HepG2 (cell line): ENCODE data around the gene DMBT1. TPM values are rescaled to one million over a fixed set of nuclear protein-coding genes. Genes with fewer than 3 reads are reported as not detected.

Source experiments
- ATAC-seq: fragments of 200-7000 bp; cut with Tn5 transposase; 3 replicates; pipeline ENCODE4 v1.9.1; 2020; ENCODE audit warnings: mild to moderate bottlenecking, moderate library complexity
- BruUV-seq: library from RNA; stranded (reverse); fragments of 400-500 nt; replicated peaks from 2 replicates; lab custom pipeline; 2021; lab: Mats Ljungman, UMichigan
- CTCF ChIA-PET: fragments of 300-600 bp; formaldehyde crosslinking; extraction: SDS; loops from one replicate; lab custom pipeline; 2021; ENCODE audit warnings: low total read pairs, inconsistent platforms, low intra/inter-chr PET ratio; lab: Yijun Ruan, JAX
- POLR2A ChIA-PET: fragments of 350-600 bp; sonication (Branson Sonifier 250); formaldehyde crosslinking; loops from one replicate; lab custom pipeline; 2020; ENCODE audit warnings: antibody characterized with exemption, inconsistent platforms; lab: Yijun Ruan, JAX
- DNase-seq: peaks from one replicate; pipeline ENCODE4 v3.0.0-alpha.2; 2015; ENCODE audit warnings: low spot score
- FAIRE-seq: peaks from 3 replicates; lab custom pipeline; 2011; peaks lifted over from hg19 to GRCh38; lab: Jason Lieb, UNC
- H2AFZ ChIP-seq: one replicate; pipeline ENCODE4 v1.6.1; 2011; ENCODE audit warnings: low read length, inconsistent platforms
- H3K27ac ChIP-seq: fragments of 300-600 bp; 3 replicates; pipeline ENCODE4 v1.8.0; 2011; ENCODE audit warnings: mixed run types, mild to moderate bottlenecking, mixed read lengths, low read length, inconsistent platforms; ENCODE audit not compliant: insufficient read depth; ENCODE audit errors: extremely low read length
- H3K27me3 ChIP-seq, 2 experiments: fragments of 200-600 bp in 1 of 2; 2 replicates in 1 of 2; 3 replicates in 1 of 2; pipeline versions ENCODE4 v1.6.0 to v1.8.0; 2011; ENCODE audit warnings: low read length in 2 of 2, mild to moderate bottlenecking in 2 of 2, moderate library complexity in 2 of 2, inconsistent platforms in 1 of 2; ENCODE audit not compliant: insufficient read depth in 2 of 2, control insufficient read depth in 1 of 2
- H3K36me3 ChIP-seq, 2 experiments: fragments of 200-600 bp in 1 of 2; replicated peaks in 1 of 2; 2 replicates in 1 of 2; 3 replicates in 1 of 2; pipeline versions ENCODE4 v1.5.1 to v1.8.0; 2011; ENCODE audit warnings: low read length in 2 of 2, inconsistent platforms in 1 of 2; ENCODE audit not compliant: insufficient read depth in 2 of 2, control insufficient read depth in 1 of 2
- H3K4me1 ChIP-seq: 2 replicates; pipeline ENCODE4 v1.5.1; 2012; ENCODE audit warnings: low read length, inconsistent platforms; ENCODE audit not compliant: insufficient read depth
- H3K4me2 ChIP-seq: 2 replicates; pipeline ENCODE4 v1.6.0; 2011; ENCODE audit warnings: low read depth, low read length, inconsistent platforms
- H3K4me3 ChIP-seq, 3 experiments: fragments of 200-600 bp in 1 of 3; sonication (generic), shearing (Covaris generic) in 1 of 3; replicated peaks in 1 of 3; 2 replicates each; pipeline ENCODE4 v1.5.1; 2011 to 2016; ENCODE audit warnings: low read length in 3 of 3, inconsistent platforms in 2 of 3, low read depth in 2 of 3, mild to moderate bottlenecking in 2 of 3, control low read depth in 1 of 3, mixed read lengths in 1 of 3; ENCODE audit not compliant: insufficient read depth in 1 of 3
- H3K79me2 ChIP-seq: one replicate; pipeline ENCODE4 v1.6.1; 2011; ENCODE audit warnings: low read length, inconsistent platforms; ENCODE audit not compliant: insufficient read depth
- H3K9ac ChIP-seq: 2 replicates; pipeline ENCODE4 v1.6.0; 2011; ENCODE audit warnings: mild to moderate bottlenecking, low read depth, low read length, inconsistent platforms; ENCODE audit not compliant: insufficient read depth
- H3K9me3 ChIP-seq: 2 replicates; pipeline ENCODE4 v1.5.1; 2012; ENCODE audit warnings: mild to moderate bottlenecking, low read length
- H4K20me1 ChIP-seq: 2 replicates; pipeline ENCODE4 v1.6.0; 2011; ENCODE audit warnings: inconsistent platforms, mild to moderate bottlenecking, low read length, moderate library complexity; ENCODE audit not compliant: insufficient read depth
- HIVEP1 ChIP-seq: sonication (generic); formaldehyde crosslinking; IDR thresholded peaks from 2 replicates; pipeline ENCODE4 v1.4.0; 2020; ENCODE audit warnings: mild to moderate bottlenecking, missing genetic modification reagents
- HNRNPK ChIP-seq: fragments of 200-400 bp; formaldehyde crosslinking; IDR thresholded peaks from 2 replicates; pipeline ENCODE4 v1.6.1; 2018; ENCODE audit warnings: low read length, low read depth, moderate library complexity, mild to moderate bottlenecking; ENCODE audit not compliant: poor library complexity, severe bottlenecking
- MED1 ChIP-seq: sonication (generic); formaldehyde crosslinking; IDR thresholded peaks from 2 replicates; pipeline ENCODE4 v1.4.0; 2020; ENCODE audit warnings: missing genetic modification reagents
- PPARG ChIP-seq: conservative IDR thresholded peaks from 2 replicates; pipeline ENCODE4 v1.6.1; 2016; ENCODE audit warnings: missing biosample characterization, missing genetic modification reagents
- PRPF4 ChIP-seq: fragments of 200-400 bp; formaldehyde crosslinking; IDR thresholded peaks from 2 replicates; pipeline ENCODE4 v1.6.1; 2016; ENCODE audit warnings: low read length, low read depth; ENCODE audit not compliant: poor library complexity, severe bottlenecking
- RORA ChIP-seq: sonication (generic); formaldehyde crosslinking; IDR thresholded peaks from 2 replicates; pipeline ENCODE4 v1.5.0; 2020; ENCODE audit warnings: mild to moderate bottlenecking, missing genetic modification reagents, moderate library complexity
- ZBTB37 ChIP-seq: sonication (generic); formaldehyde crosslinking; IDR thresholded peaks from 2 replicates; pipeline ENCODE4 v1.4.0; 2020; ENCODE audit warnings: mild to moderate bottlenecking, missing genetic modification reagents
- ZNF430 ChIP-seq: sonication (generic); formaldehyde crosslinking; IDR thresholded peaks from 2 replicates; pipeline ENCODE4 v1.9.0; 2021; ENCODE audit warnings: mild to moderate bottlenecking, missing genetic modification reagents
- WGBS: methylation state at CpG from one replicate; pipeline ENCODE4 v1.1.6; 2017; ENCODE audit warnings: low lambda C conversion rate; 5-methylcytosine and 5-hydroxymethylcytosine counted together
- in situ Hi-C: cut with HindIII; loops from 2 replicates; pipeline ENCODE4 v1.10.0; 2017; ENCODE audit warnings: low pct_unique_long_range_greater_than_20kb; ENCODE audit not compliant: extremely low pct_ligation_motif_present
- intact Hi-C: fragments of 100-400 bp; cut with micrococcal nuclease; formaldehyde crosslinking; loops from one replicate; pipeline ENCODE4 v1.10.0; 2022; ENCODE audit not compliant: unreplicated experiment
- polyA plus RNA-seq, 8 experiments: library from polyadenylated mRNA; depleted of rRNA in 3 of 8; stranded (reverse) in 7 of 8; unstranded in 1 of 8; fragments of >200 nt; fragmentation: Illumina TruSeq in 4 of 8; extraction: Trizol in 4 of 8; gene quantifications; 2 replicates each; pipeline versions ENCODE4 v1.2.1 to v1.2.3, GENCODE V29; 2011 to 2016; ENCODE audit warnings: low read depth in 4 of 8, missing spikeins in 1 of 8, mixed read lengths in 1 of 8; ENCODE audit not compliant: insufficient read depth in 1 of 8
- total RNA-seq, 5 experiments: library from RNA; depleted of rRNA; stranded (reverse); fragments of >200 nt; fragmentation: Illumina TruSeq; extraction: Trizol; gene quantifications; 2 replicates each; pipeline ENCODE4 v1.2.3, GENCODE V29; 2016; ENCODE audit warnings: low read depth in 1 of 5
- TF ChIP-seq, protein P1 (sequence below): sonication (generic); formaldehyde crosslinking; IDR thresholded peaks from 2 replicates; pipeline ENCODE4 v1.4.0; 2020; ENCODE audit warnings: mild to moderate bottlenecking, missing genetic modification reagents
- TF ChIP-seq, protein P2 (sequence below): sonication (generic); formaldehyde crosslinking; IDR thresholded peaks from 2 replicates; pipeline ENCODE4 v1.5.1; 2020; ENCODE audit warnings: mild to moderate bottlenecking, moderate library complexity, missing genetic modification reagents
- TF ChIP-seq, protein P3 (sequence below): IDR thresholded peaks from 2 replicates; pipeline ENCODE4 v1.6.1; 2016; ENCODE audit warnings: low read depth, missing genetic modification reagents, missing compliant biosample characterization
- TF ChIP-seq, protein P4 (sequence below): sonication (generic); formaldehyde crosslinking; IDR thresholded peaks from 2 replicates; pipeline ENCODE4 v1.4.0; 2020; ENCODE audit warnings: missing genetic modification reagents, borderline replicate concordance

The DMBT1 gene
- total and polyA plus RNA-seq, 2 of the 13 experiments (the other 11 are each of a cell fraction or from before 2014, with no cell fraction given): not detected

DNA sequence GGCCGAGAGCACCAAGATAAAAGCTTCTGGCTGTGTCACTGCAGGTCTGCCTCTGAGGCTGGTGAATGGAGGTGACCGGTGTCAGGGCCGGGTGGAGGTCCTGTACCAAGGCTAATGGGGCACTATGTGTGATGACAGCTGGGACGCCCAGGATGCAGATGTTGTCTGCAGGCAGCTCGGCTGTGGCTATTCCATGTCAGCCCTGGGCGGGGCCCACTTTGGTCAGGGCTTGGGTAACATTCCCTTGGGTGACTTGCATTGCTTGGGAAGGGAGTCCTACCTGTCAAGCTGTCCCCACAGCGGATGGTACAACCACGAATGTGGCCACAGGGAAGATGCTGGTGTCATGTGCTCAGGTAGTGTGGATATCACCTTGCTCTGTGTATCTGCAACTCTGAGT lies 8.0 kb downstream of the DMBT1 start:
- Histone ChIP-seq H3K4me2 (no peak overlapping the region), H3K27me3 (no peaks in the 10 kb centered on the region; a peak in 3 of 5 replicates), H2AFZ (no peak overlapping the region), H3K9ac (no peak overlapping the region), H3K4me1 (no peaks in the 10 kb centered on the region), H4K20me1 (no peaks in the 10 kb centered on the region), H3K36me3 (no peaks in the 10 kb centered on the region), H3K4me3 (no peak overlapping the region), H3K79me2 (no peaks in the 10 kb centered on the region), H3K27ac (no peak overlapping the region), H3K9me3 (no peaks in the 10 kb centered on the region)
- no TSS peak for BruUV-seq
- FAIRE-seq: no peak
- CTCF ChIA-PET: no interaction called here
- intact Hi-C loops: loop anchor here (5.0 to 10.0 kb wide), 2 partner anchors 124 to 271 kb away; no protein-coding TSS in a partner anchor
- no peak for DNase-seq
- in situ Hi-C loops: loop anchor here (5.0 kb wide), 1 partner anchor 286 kb away; no protein-coding TSS in a partner anchor
- 16% methylated on average over 4 of the region's 8 CpGs for WGBS
- POLR2A ChIA-PET: no interaction called here
- TF ChIP-seq RORA (CRISPR knock-in tag) (no peak), HNRNPK (no peak), PPARG (CRISPR knock-in tag) (no peak), ZNF430 (CRISPR knock-in tag) (no peak), HIVEP1 (CRISPR knock-in tag) (no peak), MED1 (CRISPR knock-in tag) (no peak), ZBTB37 (no peak), PRPF4 (no peak)
- TF ChIP-seq, protein P1, sequence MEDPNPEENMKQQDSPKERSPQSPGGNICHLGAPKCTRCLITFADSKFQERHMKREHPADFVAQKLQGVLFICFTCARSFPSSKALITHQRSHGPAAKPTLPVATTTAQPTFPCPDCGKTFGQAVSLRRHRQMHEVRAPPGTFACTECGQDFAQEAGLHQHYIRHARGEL (CRISPR knock-in tag): no peak
- TF ChIP-seq, protein P2, sequence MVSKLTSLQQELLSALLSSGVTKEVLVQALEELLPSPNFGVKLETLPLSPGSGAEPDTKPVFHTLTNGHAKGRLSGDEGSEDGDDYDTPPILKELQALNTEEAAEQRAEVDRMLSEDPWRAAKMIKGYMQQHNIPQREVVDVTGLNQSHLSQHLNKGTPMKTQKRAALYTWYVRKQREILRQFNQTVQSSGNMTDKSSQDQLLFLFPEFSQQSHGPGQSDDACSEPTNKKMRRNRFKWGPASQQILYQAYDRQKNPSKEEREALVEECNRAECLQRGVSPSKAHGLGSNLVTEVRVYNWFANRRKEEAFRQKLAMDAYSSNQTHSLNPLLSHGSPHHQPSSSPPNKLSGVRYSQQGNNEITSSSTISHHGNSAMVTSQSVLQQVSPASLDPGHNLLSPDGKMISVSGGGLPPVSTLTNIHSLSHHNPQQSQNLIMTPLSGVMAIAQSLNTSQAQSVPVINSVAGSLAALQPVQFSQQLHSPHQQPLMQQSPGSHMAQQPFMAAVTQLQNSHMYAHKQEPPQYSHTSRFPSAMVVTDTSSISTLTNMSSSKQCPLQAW (CRISPR knock-in tag): no peak
- TF ChIP-seq, protein P3, sequence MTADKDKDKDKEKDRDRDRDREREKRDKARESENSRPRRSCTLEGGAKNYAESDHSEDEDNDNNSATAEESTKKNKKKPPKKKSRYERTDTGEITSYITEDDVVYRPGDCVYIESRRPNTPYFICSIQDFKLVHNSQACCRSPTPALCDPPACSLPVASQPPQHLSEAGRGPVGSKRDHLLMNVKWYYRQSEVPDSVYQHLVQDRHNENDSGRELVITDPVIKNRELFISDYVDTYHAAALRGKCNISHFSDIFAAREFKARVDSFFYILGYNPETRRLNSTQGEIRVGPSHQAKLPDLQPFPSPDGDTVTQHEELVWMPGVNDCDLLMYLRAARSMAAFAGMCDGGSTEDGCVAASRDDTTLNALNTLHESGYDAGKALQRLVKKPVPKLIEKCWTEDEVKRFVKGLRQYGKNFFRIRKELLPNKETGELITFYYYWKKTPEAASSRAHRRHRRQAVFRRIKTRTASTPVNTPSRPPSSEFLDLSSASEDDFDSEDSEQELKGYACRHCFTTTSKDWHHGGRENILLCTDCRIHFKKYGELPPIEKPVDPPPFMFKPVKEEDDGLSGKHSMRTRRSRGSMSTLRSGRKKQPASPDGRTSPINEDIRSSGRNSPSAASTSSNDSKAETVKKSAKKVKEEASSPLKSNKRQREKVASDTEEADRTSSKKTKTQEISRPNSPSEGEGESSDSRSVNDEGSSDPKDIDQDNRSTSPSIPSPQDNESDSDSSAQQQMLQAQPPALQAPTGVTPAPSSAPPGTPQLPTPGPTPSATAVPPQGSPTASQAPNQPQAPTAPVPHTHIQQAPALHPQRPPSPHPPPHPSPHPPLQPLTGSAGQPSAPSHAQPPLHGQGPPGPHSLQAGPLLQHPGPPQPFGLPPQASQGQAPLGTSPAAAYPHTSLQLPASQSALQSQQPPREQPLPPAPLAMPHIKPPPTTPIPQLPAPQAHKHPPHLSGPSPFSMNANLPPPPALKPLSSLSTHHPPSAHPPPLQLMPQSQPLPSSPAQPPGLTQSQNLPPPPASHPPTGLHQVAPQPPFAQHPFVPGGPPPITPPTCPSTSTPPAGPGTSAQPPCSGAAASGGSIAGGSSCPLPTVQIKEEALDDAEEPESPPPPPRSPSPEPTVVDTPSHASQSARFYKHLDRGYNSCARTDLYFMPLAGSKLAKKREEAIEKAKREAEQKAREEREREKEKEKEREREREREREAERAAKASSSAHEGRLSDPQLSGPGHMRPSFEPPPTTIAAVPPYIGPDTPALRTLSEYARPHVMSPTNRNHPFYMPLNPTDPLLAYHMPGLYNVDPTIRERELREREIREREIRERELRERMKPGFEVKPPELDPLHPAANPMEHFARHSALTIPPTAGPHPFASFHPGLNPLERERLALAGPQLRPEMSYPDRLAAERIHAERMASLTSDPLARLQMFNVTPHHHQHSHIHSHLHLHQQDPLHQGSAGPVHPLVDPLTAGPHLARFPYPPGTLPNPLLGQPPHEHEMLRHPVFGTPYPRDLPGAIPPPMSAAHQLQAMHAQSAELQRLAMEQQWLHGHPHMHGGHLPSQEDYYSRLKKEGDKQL (CRISPR knock-in tag): no peak
- TF ChIP-seq, protein P4, sequence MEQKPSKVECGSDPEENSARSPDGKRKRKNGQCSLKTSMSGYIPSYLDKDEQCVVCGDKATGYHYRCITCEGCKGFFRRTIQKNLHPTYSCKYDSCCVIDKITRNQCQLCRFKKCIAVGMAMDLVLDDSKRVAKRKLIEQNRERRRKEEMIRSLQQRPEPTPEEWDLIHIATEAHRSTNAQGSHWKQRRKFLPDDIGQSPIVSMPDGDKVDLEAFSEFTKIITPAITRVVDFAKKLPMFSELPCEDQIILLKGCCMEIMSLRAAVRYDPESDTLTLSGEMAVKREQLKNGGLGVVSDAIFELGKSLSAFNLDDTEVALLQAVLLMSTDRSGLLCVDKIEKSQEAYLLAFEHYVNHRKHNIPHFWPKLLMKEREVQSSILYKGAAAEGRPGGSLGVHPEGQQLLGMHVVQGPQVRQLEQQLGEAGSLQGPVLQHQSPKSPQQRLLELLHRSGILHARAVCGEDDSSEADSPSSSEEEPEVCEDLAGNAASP (CRISPR knock-in tag): no peak
- no peak for ATAC-seq
